GM19467 (cell line): ENCODE data around the gene KCNJ1.
A peak's percentile ranks its signal among the peaks of the same experiment; 100 is the strongest.

ENCODE experiments used
- ATAC-seq: cut with Tn5 transposase; IDR thresholded peaks from one replicate; pipeline ENCODE4 v1.9.1; 2021; ENCODE audit warnings: mild to moderate bottlenecking, moderate library complexity; ENCODE audit not compliant: unreplicated experiment

The KCNJ1 gene

DNA sequence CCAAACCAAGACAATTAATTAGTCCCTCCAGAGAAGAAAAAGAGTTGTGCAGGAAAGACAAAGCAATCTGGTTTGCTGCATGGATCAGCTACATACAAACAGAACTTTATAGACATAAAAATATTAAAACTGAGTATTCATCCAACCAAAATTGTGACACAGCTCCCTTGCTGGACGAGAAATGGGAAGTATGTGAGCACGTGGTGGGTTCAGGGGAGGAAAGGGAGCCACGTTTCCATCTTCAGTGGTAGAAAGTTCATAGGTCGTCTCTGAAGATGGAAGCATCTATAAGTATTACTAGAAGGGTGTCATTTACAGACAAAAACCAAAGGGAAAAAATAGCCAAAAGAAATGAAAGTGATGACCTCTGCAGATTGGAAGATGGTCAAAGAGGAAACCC is 17.0 kb upstream of the KCNJ1 start:
- ATAC-seq, result no peak

DNA sequence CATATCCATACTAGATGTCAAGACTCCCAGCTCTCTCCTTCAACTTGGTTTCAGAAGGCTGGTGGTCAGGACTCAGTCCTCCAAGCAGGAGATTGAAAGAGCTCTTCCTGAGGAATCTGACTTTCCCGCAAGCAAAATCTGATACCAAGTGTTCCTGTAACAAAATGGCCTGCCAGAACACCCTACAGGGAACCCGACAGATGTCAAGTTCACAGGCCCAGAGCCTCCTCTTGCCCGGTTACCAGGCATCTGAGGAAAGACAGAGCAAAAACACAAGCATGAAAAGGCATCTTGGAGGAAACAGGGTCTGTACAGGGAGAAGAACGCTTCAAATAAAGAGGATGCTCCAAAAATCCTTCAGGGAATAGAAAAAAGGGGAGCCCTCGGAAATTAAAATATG is 15.4 kb upstream of the KCNJ1 start:
- ATAC-seq, result no peak

- no peak for ATAC-seq
These were observed 14.1 kb upstream of the KCNJ1 start for GRCh38 chr11:128881221-128881620.

- ATAC-seq, result no peak
These were observed 12.7 kb upstream of the KCNJ1 start for GRCh38 chr11:128879817-128880216.

GRCh38 chr11:128878455-128878854 is 11.4 kb upstream of the KCNJ1 start:
- ATAC-seq, result no peak

DNA sequence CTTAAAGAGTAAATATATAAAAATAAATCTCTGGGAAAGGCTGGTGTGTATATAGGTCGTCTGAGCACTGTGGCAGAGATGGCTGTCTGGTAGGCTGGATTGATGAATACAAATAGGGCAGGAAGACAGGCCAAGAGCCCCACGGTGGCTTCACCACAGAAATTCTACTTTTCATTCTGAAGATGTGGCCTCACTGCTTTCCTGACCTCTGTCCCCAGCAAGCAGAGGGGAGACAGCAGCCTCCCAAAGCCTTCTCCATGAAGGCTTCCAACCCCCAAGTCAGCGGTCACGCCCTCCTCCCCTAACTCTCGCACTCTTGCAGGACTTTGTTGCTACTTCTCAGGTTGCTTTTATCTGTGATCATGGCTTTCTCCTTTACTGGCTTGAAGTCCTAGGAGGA is 10.6 kb upstream of the KCNJ1 start:
- ATAC-seq, result no peak

DNA sequence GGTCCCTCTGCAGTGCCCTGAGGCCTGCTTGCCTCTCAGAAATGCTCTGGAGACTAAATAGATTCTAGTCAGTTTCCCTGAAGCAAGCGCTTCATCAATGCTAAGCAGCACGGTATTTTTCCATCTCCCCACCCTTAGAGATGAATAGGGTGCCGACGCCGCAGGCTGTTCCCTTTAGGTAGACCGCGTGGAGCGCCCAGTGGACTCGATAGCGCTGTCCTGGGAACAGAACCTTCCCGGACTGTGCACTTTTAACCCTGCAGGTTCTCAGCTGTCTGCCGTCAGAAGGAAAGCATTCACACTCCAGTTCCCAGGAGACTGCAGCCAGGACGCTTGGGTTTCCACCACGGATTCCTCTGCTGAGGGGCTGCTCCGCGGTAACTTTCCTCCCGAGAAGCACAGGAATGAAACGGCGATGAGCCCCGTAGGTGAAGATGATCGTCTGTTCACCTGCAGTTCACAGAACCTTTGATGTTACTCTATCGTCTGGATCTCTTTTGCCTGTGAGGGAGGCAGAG is 9.1 kb upstream of the KCNJ1 start:
- ATAC-seq, result no peak

DNA sequence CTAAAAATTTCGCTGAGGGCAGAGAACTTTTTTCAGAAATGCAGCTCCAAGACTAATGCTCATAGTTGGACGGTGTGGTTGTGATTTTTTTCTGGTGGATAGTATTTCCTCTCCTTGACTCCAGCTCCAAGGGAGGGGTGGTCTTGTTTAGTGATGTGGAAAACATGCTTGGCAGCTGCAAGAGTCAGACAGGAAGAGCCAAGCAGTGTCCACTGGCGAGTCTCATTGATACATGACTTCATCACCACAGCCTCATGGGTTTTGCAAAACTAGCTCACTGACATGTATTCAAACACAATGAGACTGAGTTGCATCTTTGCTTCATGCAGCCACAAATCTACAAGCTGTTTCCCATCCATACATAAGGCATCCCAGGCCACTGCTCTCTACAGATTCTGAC is 7.3 kb upstream of the KCNJ1 start:
- no peak for ATAC-seq

GRCh38 chr11:128872594-128872993 is 5.5 kb upstream of the KCNJ1 start:
- ATAC-seq, result no peak

- ATAC-seq, result no peak
These were observed 5.0 kb upstream of the KCNJ1 start for GRCh38 chr11:128872094-128872493.

- ATAC-seq, result no peak
These were observed 4.1 kb upstream of the KCNJ1 start for GRCh38 chr11:128871168-128871610.

DNA sequence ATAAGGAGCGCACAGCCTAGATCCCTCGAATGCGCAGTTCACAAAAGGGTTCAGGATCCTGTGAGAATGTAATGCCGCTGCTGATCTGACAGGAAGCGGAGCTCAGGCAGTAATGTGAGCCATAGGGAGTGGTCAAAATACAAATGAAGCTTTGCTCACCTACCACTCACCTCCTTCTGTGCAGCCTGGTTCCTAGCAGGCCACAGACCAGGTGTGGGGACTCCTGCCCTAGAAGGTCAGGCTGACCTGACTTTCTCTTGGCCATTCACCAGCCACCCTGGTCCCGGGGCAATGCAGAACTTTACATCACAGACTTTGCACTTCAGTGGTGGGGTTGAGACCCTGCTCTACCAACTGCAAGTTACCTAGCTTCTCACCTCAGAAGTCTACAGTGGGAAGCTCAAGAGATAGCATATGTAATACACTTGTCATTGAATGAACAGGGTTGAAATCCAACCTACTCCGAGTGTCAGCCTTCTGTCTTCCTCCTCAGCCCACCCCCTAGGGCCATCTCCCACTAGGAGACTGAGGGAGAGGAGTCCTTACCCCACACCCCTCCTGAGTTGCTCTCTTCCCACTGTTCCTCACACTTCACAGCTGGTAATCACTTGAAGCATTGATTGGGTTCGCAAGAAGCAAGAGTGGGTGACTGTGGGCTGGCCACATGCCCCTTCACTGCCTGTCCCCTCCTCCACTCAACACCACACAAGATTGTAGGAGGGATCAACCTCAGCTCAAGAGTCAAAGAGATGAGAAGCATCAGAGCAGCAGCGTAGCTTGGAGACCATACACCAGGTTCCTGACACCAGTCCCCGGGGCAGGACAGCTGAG is 2.0 kb upstream of the KCNJ1 start:
- no peak for ATAC-seq

DNA sequence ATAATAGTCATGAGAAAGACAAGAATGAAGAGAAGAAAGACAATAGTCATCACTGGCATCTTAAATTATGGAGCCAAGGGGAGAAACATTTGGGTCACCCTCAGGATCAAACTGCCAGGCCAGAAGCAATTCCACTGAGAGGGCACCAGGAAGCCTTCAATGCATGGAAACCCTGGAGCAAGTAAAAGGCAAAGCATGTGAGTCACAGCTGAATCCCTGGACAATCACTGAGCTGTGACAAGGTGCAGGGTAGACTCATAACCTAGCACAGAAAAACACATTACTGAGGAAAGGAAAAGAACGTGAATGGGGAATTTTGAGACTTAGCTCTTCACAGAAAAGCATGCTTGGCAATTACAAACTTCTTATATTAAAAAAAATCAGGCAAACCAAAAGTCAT is 1.6 kb downstream of the KCNJ1 start:
- no peak for ATAC-seq

DNA sequence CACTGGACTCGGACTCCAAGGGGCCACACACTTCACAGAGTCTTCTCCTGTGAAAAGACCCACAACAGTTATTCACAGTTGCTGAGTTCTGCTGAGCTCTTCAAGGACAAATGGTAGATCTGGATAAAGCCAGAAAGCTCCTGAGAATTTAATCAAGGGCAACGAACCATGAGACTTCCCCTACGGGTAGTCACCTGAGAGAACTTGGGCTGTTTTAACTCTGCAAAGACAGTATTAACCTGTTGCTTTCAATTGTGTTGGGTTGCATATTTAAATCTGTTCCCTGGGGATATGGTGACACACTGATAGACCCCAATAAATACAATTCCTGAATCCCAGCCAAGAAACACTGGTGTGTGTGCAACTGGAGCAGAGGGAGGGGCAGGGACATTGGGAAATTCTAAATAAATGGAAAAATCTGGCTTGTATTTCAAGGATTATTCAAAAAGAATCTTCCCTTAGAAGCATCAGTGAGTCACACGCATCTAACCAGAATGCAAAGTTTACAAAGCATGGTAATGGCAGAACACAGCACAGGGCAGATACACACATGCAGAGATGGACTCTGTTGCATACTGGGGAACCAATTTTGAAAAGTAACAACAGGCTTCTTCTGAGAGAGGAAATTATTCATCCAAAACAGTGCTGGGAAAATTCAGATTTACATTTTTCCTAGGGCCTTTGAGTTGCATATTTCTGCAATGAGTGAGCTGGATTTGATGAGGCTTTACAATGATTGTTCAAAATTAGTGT is 4.0 kb downstream of the KCNJ1 start:
- no peak for ATAC-seq

- no peak for ATAC-seq
These were observed 4.7 kb downstream of the KCNJ1 start for GRCh38 chr11:128862406-128862805.

DNA sequence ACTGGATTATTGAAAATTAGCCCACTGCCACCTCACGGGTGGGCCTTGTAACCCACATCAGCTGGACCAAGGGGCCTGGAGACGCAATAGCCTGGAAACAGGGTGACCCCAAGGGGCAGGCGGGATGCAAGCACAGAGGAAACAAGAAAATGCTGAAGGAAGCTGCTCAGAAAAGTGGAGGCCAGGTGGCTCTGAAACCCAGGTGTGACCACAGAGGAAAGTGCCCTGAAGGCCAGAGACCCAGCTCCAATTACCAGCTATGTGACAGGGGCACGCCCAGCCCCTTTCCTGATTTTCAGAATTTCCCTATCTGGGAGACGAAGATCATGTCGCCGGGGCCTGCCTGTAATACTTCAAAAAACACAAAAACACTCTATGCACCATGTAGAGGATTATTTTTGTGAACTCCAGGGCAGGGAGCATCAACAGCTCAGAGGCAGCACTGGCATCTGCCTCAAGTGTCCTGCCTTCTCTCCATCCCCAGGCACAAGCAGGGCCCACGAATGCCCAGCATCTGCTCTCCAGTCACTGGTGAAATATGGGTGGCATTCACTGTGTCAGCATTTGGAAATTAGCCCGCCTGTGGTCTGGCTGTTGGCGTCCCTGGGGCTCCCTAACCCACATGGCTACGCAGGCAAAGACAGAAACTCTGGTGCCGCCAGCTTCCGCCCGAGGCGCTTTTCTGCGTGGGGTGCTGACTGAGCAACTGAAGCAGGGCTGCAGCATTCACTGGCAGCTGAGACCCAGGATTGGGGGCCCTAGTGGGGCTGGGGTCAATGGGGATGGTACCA is 6.3 kb downstream of the KCNJ1 start:
- ATAC-seq, result no peak

- peak; percentile 93 for ATAC-seq
These were observed 7.3 kb downstream of the KCNJ1 start for GRCh38 chr11:128859563-128860441.

DNA sequence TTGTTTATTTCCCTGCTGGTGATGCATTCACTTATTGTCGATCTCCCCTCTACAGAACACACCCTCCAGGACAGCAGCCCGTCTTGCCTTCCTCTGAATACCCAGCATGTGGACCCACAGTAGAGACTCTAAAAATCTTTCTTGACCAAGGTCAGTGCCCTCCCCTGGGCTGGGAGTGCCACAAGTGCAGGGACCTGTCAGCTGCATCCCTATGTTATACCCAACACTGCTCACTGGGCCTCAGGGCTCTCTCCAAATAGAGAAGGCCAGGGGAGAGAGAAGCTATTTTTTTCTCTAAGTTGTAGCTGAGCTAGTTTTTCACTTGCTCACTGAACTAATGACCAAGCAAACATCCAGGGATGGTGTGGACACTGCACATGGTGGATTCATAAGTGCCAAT is 9.8 kb downstream of the KCNJ1 start:
- no peak for ATAC-seq

DNA sequence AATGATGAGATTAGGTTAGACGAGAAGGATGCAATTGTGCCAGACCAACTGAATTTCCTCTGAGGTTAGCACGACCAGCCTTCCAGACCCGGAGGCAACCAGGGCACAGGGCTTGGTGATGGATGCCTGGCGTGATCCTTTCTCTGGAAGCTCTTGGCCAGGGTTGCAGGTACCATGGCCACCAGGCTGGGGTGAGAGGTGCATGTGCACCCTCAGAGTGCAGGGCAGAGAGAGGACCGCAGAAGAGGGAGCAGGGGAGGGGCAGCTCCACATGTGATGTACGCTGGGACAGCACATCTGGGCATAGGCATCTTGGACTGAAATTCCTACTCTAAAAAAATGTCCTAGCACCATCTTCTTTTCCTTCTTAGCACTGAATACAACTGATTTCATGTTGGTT is 10.9 kb downstream of the KCNJ1 start:
- ATAC-seq, result no peak

- ATAC-seq, result no peak
These were observed 12.3 kb downstream of the KCNJ1 start for GRCh38 chr11:128854841-128855240.
